ENCODE measurements around the gene TSHZ2.

The TSHZ2 gene

GRCh38 chr20:53245574-53245973, 273.4 kb downstream of the TSHZ2 start:
- H3K27ac ChIP-seq: no peak overlapping the region
- TF ChIP-seq ZFX (IDR thresholded peaks at IDR 0.05; ENCODE audit: borderline replicate concordance) (no peak), CTCF (IDR thresholded peaks at IDR 0.05) (no peak)

GRCh38 chr20:53247468-53248103, 275.4 kb downstream of the TSHZ2 start:
- no peak overlapping the region for H3K27ac ChIP-seq
- TF ChIP-seq CTCF (IDR thresholded peaks at IDR 0.05) (no peak), ZFX (IDR thresholded peaks at IDR 0.05; ENCODE audit: borderline replicate concordance) (no peak)

- no peak for TF ChIP-seq ZFX (IDR thresholded peaks at IDR 0.05; ENCODE audit: borderline replicate concordance)
- no peak for TF ChIP-seq CTCF (IDR thresholded peaks at IDR 0.05)
- no peak overlapping the region for H3K27ac ChIP-seq
Measured at GRCh38 chr20:53250456-53250855, 278.3 kb downstream of the TSHZ2 start.

GRCh38 chr20:53252002-53252401, 279.8 kb downstream of the TSHZ2 start:
- H3K27ac ChIP-seq: no peak overlapping the region
- no peak for TF ChIP-seq ZFX (IDR thresholded peaks at IDR 0.05; ENCODE audit: borderline replicate concordance)
- TF ChIP-seq CTCF (IDR thresholded peaks at IDR 0.05): no peak

GRCh38 chr20:53253668-53254067, 281.5 kb downstream of the TSHZ2 start:
- H3K27ac ChIP-seq: no peak overlapping the region
- TF ChIP-seq CTCF (IDR thresholded peaks at IDR 0.05): no peak
- no peak for TF ChIP-seq ZFX (IDR thresholded peaks at IDR 0.05; ENCODE audit: borderline replicate concordance)

GRCh38 chr20:53255102-53255710, 283.0 kb downstream of the TSHZ2 start:
- no peak overlapping the region for H3K27ac ChIP-seq
- TF ChIP-seq ZFX (IDR thresholded peaks at IDR 0.05; ENCODE audit: borderline replicate concordance): no peak
- no peak for TF ChIP-seq CTCF (IDR thresholded peaks at IDR 0.05)

- no peak overlapping the region for H3K27ac ChIP-seq
- TF ChIP-seq CTCF (IDR thresholded peaks at IDR 0.05): no peak
- TF ChIP-seq ZFX (IDR thresholded peaks at IDR 0.05; ENCODE audit: borderline replicate concordance): no peak
Measured at GRCh38 chr20:53258741-53259140, 286.6 kb downstream of the TSHZ2 start.
